HepG2 (cell line): ENCODE data around the gene UBTD1. TPM values are rescaled to one million over a fixed set of nuclear protein-coding genes. Genes with fewer than 3 reads are reported as not detected.

ENCODE experiments used
- ATAC-seq: fragments of 200-7000 bp; cut with Tn5 transposase; 3 replicates; pipeline ENCODE4 v1.9.1; 2020; ENCODE audit warnings: mild to moderate bottlenecking, moderate library complexity
- BruUV-seq: library from RNA; stranded (reverse); fragments of 400-500 nt; replicated peaks from 2 replicates; lab custom pipeline; 2021; lab: Mats Ljungman, UMichigan
- CTCF ChIA-PET: fragments of 300-600 bp; formaldehyde crosslinking; extraction: SDS; loops from one replicate; lab custom pipeline; 2021; ENCODE audit warnings: low total read pairs, inconsistent platforms, low intra/inter-chr PET ratio; lab: Yijun Ruan, JAX
- POLR2A ChIA-PET: fragments of 350-600 bp; sonication (Branson Sonifier 250); formaldehyde crosslinking; loops from one replicate; lab custom pipeline; 2020; ENCODE audit warnings: antibody characterized with exemption, inconsistent platforms; lab: Yijun Ruan, JAX
- DNase-seq: peaks from one replicate; pipeline ENCODE4 v3.0.0-alpha.2; 2015; ENCODE audit warnings: low spot score
- FAIRE-seq: peaks from 3 replicates; lab custom pipeline; 2011; peaks lifted over from hg19 to GRCh38; lab: Jason Lieb, UNC
- H2AFZ ChIP-seq: one replicate; pipeline ENCODE4 v1.6.1; 2011; ENCODE audit warnings: low read length, inconsistent platforms
- H3K27ac ChIP-seq: fragments of 300-600 bp; 3 replicates; pipeline ENCODE4 v1.8.0; 2011; ENCODE audit warnings: mixed run types, mild to moderate bottlenecking, mixed read lengths, low read length, inconsistent platforms; ENCODE audit not compliant: insufficient read depth; ENCODE audit errors: extremely low read length
- H3K27me3 ChIP-seq, 2 experiments: fragments of 200-600 bp in 1 of 2; 2 replicates in 1 of 2; 3 replicates in 1 of 2; pipeline versions ENCODE4 v1.6.0 to v1.8.0; 2011; ENCODE audit warnings: low read length in 2 of 2, mild to moderate bottlenecking in 2 of 2, moderate library complexity in 2 of 2, inconsistent platforms in 1 of 2; ENCODE audit not compliant: insufficient read depth in 2 of 2, control insufficient read depth in 1 of 2
- H3K36me3 ChIP-seq, 2 experiments: fragments of 200-600 bp in 1 of 2; replicated peaks in 1 of 2; 2 replicates in 1 of 2; 3 replicates in 1 of 2; pipeline versions ENCODE4 v1.5.1 to v1.8.0; 2011; ENCODE audit warnings: low read length in 2 of 2, inconsistent platforms in 1 of 2; ENCODE audit not compliant: insufficient read depth in 2 of 2, control insufficient read depth in 1 of 2
- H3K4me1 ChIP-seq: 2 replicates; pipeline ENCODE4 v1.5.1; 2012; ENCODE audit warnings: low read length, inconsistent platforms; ENCODE audit not compliant: insufficient read depth
- H3K4me2 ChIP-seq: 2 replicates; pipeline ENCODE4 v1.6.0; 2011; ENCODE audit warnings: low read depth, low read length, inconsistent platforms
- H3K4me3 ChIP-seq, 3 experiments: fragments of 200-600 bp in 1 of 3; sonication (generic), shearing (Covaris generic) in 1 of 3; replicated peaks in 1 of 3; 2 replicates each; pipeline ENCODE4 v1.5.1; 2011 to 2016; ENCODE audit warnings: low read length in 3 of 3, inconsistent platforms in 2 of 3, low read depth in 2 of 3, mild to moderate bottlenecking in 2 of 3, control low read depth in 1 of 3, mixed read lengths in 1 of 3; ENCODE audit not compliant: insufficient read depth in 1 of 3
- H3K79me2 ChIP-seq: one replicate; pipeline ENCODE4 v1.6.1; 2011; ENCODE audit warnings: low read length, inconsistent platforms; ENCODE audit not compliant: insufficient read depth
- H3K9ac ChIP-seq: 2 replicates; pipeline ENCODE4 v1.6.0; 2011; ENCODE audit warnings: mild to moderate bottlenecking, low read depth, low read length, inconsistent platforms; ENCODE audit not compliant: insufficient read depth
- H3K9me3 ChIP-seq: 2 replicates; pipeline ENCODE4 v1.5.1; 2012; ENCODE audit warnings: mild to moderate bottlenecking, low read length
- H4K20me1 ChIP-seq: 2 replicates; pipeline ENCODE4 v1.6.0; 2011; ENCODE audit warnings: inconsistent platforms, mild to moderate bottlenecking, low read length, moderate library complexity; ENCODE audit not compliant: insufficient read depth
- EHMT2 ChIP-seq: fragments of 200-600 bp; sonication (generic); IDR thresholded peaks from 2 replicates; pipeline ENCODE4 v1.7.0; 2017; ENCODE audit warnings: antibody characterized with exemption, low read depth, low read length, borderline replicate concordance
- IKZF4 ChIP-seq: sonication (generic); formaldehyde crosslinking; IDR thresholded peaks from 2 replicates; pipeline ENCODE4 v1.5.1; 2020; ENCODE audit warnings: borderline replicate concordance, mild to moderate bottlenecking, low read depth, missing genetic modification reagents; ENCODE audit errors: not compliant biosample characterization
- KLF16 ChIP-seq, 2 experiments: sonication (generic) in 1 of 2; formaldehyde crosslinking in 1 of 2; IDR thresholded peaks; 2 replicates each; pipeline versions ENCODE4 v1.6.1 to v1.8.0; 2016 to 2023; ENCODE audit warnings: missing genetic modification reagents in 2 of 2, missing compliant biosample characterization in 1 of 2
- MXD4 ChIP-seq: IDR thresholded peaks from 2 replicates; pipeline ENCODE4 v1.6.1; 2016; ENCODE audit warnings: mild to moderate bottlenecking, missing biosample characterization, missing genetic modification reagents
- PHB2 ChIP-seq: fragments of 450-650 bp; IDR thresholded peaks from 2 replicates; pipeline ENCODE4 v1.6.1; 2018; ENCODE audit not compliant: partially characterized antibody
- SKIL ChIP-seq: sonication (generic); formaldehyde crosslinking; IDR thresholded peaks from 2 replicates; pipeline ENCODE4 v1.8.0; 2022; ENCODE audit warnings: missing genetic modification reagents, mild to moderate bottlenecking, moderate library complexity, borderline replicate concordance
- SRF ChIP-seq: IDR thresholded peaks from 2 replicates; pipeline ENCODE4 v1.6.1; 2011; ENCODE audit warnings: mild to moderate bottlenecking, low read depth, low read length, moderate library complexity
- TBX2 ChIP-seq: sonication (generic); formaldehyde crosslinking; IDR thresholded peaks from 2 replicates; pipeline ENCODE4 v1.5.0; 2020; ENCODE audit warnings: missing genetic modification reagents, mild to moderate bottlenecking, borderline replicate concordance
- ZFP37 ChIP-seq: sonication (generic); formaldehyde crosslinking; IDR thresholded peaks from 2 replicates; pipeline ENCODE4 v1.4.0; 2020; ENCODE audit warnings: missing genetic modification reagents, borderline replicate concordance
- ZNF225 ChIP-seq: sonication (generic); formaldehyde crosslinking; IDR thresholded peaks from 2 replicates; pipeline ENCODE4 v1.4.0; 2020; ENCODE audit warnings: mild to moderate bottlenecking, missing genetic modification reagents
- ZNF24 ChIP-seq: fragments of 450-650 bp; IDR thresholded peaks from 2 replicates; pipeline ENCODE4 v1.6.1; 2017; ENCODE audit warnings: antibody characterized with exemption, mild to moderate bottlenecking
- ZNF441 ChIP-seq: sonication (generic); formaldehyde crosslinking; IDR thresholded peaks from 2 replicates; pipeline ENCODE4 v1.7.0; 2021; ENCODE audit warnings: missing genetic modification reagents, borderline replicate concordance
- ZNF510 ChIP-seq: sonication (generic); formaldehyde crosslinking; IDR thresholded peaks from 2 replicates; pipeline ENCODE4 v1.4.0; 2020; ENCODE audit warnings: low read depth, mild to moderate bottlenecking, missing genetic modification reagents
- ZNF569 ChIP-seq: sonication (generic); formaldehyde crosslinking; IDR thresholded peaks from 2 replicates; pipeline ENCODE4 v1.5.0; 2020; ENCODE audit warnings: mild to moderate bottlenecking, missing genetic modification reagents, moderate library complexity, borderline replicate concordance
- ZNF709 ChIP-seq: sonication (generic); formaldehyde crosslinking; IDR thresholded peaks from 2 replicates; pipeline ENCODE4 v1.5.0; 2020; ENCODE audit warnings: mild to moderate bottlenecking, missing genetic modification reagents
- ZNF777 ChIP-seq: sonication (generic); formaldehyde crosslinking; IDR thresholded peaks from 2 replicates; pipeline ENCODE4 v1.4.0; 2020; ENCODE audit warnings: missing genetic modification reagents
- WGBS: methylation state at CpG from one replicate; pipeline ENCODE4 v1.1.6; 2017; ENCODE audit warnings: low lambda C conversion rate; 5-methylcytosine and 5-hydroxymethylcytosine counted together
- in situ Hi-C: cut with HindIII; loops from 2 replicates; pipeline ENCODE4 v1.10.0; 2017; ENCODE audit warnings: low pct_unique_long_range_greater_than_20kb; ENCODE audit not compliant: extremely low pct_ligation_motif_present
- intact Hi-C: fragments of 100-400 bp; cut with micrococcal nuclease; formaldehyde crosslinking; loops from one replicate; pipeline ENCODE4 v1.10.0; 2022; ENCODE audit not compliant: unreplicated experiment
- polyA plus RNA-seq, 8 experiments: library from polyadenylated mRNA; depleted of rRNA in 3 of 8; stranded (reverse) in 7 of 8; unstranded in 1 of 8; fragments of >200 nt; fragmentation: Illumina TruSeq in 4 of 8; extraction: Trizol in 4 of 8; gene quantifications; 2 replicates each; pipeline versions ENCODE4 v1.2.1 to v1.2.3, GENCODE V29; 2011 to 2016; ENCODE audit warnings: low read depth in 4 of 8, missing spikeins in 1 of 8, mixed read lengths in 1 of 8; ENCODE audit not compliant: insufficient read depth in 1 of 8
- total RNA-seq, 5 experiments: library from RNA; depleted of rRNA; stranded (reverse); fragments of >200 nt; fragmentation: Illumina TruSeq; extraction: Trizol; gene quantifications; 2 replicates each; pipeline ENCODE4 v1.2.3, GENCODE V29; 2016; ENCODE audit warnings: low read depth in 1 of 5
- TF ChIP-seq, protein P1 (sequence below): sonication (generic); formaldehyde crosslinking; conservative IDR thresholded peaks from 2 replicates; pipeline ENCODE4 v1.5.0; 2020; ENCODE audit warnings: missing genetic modification reagents

The UBTD1 gene
- total and polyA plus RNA-seq, 2 of the 13 experiments (the other 11 are each of a cell fraction or from before 2014, with no cell fraction given): 7.9 to 10.0 TPM

DNA sequence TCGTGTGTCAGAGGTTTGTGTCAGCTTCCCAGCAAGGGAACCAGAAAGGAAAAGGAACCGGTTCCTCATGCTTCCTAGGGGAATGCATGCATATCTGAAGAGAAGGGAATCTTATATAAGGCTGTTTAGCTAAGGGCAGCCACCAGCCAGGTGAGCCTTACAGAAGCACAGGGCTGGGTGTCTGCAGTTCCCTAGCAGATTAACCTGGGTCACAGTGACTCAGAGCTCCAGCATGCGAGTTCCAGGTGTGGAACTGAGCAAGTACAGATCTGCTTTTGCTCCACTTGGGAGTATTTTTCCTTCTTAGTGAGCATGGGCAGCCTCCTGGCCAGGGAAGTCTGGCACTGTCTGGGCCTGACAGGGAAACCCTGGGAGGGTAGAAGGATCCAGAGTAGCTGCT, 72.9 kb downstream of the UBTD1 start:
- TF ChIP-seq MXD4 (no peak), EHMT2 (no peak), SKIL (CRISPR knock-in tag) (no peak), ZFP37 (CRISPR knock-in tag) (no peak), ZNF24 (no peak), ZNF569 (CRISPR knock-in tag) (no peak), ZNF441 (CRISPR knock-in tag) (no peak), ZNF709 (CRISPR knock-in tag) (no peak), ZNF777 (CRISPR knock-in tag) (no peak), KLF16 (CRISPR knock-in tag; IDR thresholded peaks at IDR 0.05) (no peak), ZNF225 (CRISPR knock-in tag) (no peak), PHB2 (no peak), ZNF510 (CRISPR knock-in tag) (no peak), SRF (no peak), TBX2 (CRISPR knock-in tag) (no peak), IKZF4 (CRISPR knock-in tag) (no peak)
- TF ChIP-seq, protein P1, sequence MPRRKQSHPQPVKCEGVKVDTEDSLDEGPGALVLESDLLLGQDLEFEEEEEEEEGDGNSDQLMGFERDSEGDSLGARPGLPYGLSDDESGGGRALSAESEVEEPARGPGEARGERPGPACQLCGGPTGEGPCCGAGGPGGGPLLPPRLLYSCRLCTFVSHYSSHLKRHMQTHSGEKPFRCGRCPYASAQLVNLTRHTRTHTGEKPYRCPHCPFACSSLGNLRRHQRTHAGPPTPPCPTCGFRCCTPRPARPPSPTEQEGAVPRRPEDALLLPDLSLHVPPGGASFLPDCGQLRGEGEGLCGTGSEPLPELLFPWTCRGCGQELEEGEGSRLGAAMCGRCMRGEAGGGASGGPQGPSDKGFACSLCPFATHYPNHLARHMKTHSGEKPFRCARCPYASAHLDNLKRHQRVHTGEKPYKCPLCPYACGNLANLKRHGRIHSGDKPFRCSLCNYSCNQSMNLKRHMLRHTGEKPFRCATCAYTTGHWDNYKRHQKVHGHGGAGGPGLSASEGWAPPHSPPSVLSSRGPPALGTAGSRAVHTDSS (CRISPR knock-in tag): no peak
- TF ChIP-seq, all 625 proteins: peak for 0
- no peak for FAIRE-seq
- CTCF ChIA-PET: interaction anchor here (0.9 to 2.7 kb wide), 3 partner anchors 38 to 160 kb away, joined by 3 to 46 read pairs (median 7); no protein-coding TSS in a partner anchor
- Histone ChIP-seq H3K9ac (no peak overlapping the region), H3K4me3 (no peak overlapping the region), H3K79me2 (no peaks in the 10 kb centered on the region), H2AFZ (no peak overlapping the region), H4K20me1 (no peaks in the 10 kb centered on the region), H3K4me1 (peaks cover 17% of the 10 kb centered on the region), H3K9me3 (no peaks in the 10 kb centered on the region), H3K27ac (no peak overlapping the region), H3K4me2 (no peak overlapping the region), H3K36me3 (peaks cover 3 to 8% of the 10 kb centered on the region in 2 experiments; a peak in 3 of 5 replicates), H3K27me3 (no peaks in the 10 kb centered on the region)
- intact Hi-C loops: loop anchor here (1.0 kb wide), 1 partner anchor 41 kb away; no protein-coding TSS in a partner anchor
- DNase-seq: no peak
- ATAC-seq: no peak
- in situ Hi-C loops: loop anchor here (5.0 kb wide), 1 partner anchor 41 kb away; no protein-coding TSS in a partner anchor
- POLR2A ChIA-PET: interaction anchor here (1.2 to 2.1 kb wide), 3 partner anchors 13 to 104 kb away, joined by 3 to 10 read pairs (median 8); partner anchors contain the start of genes HOGA1 and PI4K2A
- 90% methylated on average over 3 of the region's 3 CpGs for WGBS
- BruUV-seq: no TSS peak
